ENCODE results near the gene MAEA. TPM values are rescaled to one million over a fixed set of nuclear protein-coding genes. Genes with fewer than 3 reads are reported as not detected.

The MAEA gene
- total and polyA plus RNA-seq, 4 donors, result 20.9 to 33.9 (median 29.8) TPM

DNA sequence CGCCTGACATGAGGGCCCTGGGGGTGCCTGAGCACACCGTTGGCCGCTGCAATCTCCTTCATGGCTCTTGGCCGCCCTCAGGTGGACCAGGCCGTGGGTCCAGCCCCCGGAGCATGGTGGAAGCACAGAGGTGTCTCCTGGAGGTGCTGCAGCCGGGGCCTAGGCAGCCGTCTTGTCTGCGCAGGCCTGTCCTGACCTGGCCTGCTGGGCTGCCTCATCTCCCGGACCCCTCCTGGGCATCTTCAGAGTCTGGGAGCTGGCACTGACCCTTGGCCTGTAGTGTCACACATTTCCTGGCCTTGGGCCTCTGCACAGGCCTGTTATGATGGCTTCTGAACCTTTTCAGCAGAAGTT, 78.2 kb downstream of the MAEA start (continued):
- no peak for TF ChIP-seq MAX (IDR thresholded peaks at IDR 0.05)

DNA sequence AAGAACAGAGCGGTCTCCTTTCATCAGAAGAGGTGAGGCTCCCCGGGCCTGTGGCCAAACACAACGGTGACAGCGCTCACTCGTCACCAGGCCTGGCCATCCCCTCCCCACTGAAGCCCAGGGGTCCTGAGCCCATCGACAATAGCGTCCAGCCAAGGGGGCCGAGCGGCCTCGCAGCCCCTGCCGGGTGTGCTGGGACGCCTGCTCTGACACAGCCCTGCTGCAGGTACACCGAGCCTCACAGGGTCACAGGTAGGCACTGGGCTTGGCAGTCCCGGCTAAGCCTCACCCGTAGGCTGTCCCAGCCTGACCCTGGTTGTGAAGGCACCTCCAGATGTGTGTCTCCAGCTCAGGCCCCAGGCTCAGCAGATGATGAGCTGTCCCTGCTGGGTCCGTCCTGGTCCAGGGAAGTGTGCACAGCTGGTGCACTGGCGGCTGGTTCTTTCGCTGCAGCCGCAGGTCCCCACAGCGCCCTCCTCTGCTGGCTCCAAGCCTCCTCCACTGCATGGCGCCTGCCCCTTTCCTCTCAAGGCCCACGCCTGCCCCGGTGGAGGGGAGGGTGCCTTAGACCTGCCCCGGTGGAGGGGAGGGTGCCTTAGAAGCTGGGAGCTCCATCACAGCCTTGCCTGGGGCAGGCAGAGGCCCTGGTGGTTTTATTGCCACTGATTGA, 78.9 kb downstream of the MAEA start:
- Histone ChIP-seq H3K9me3 (ENCODE audit: control insufficient read depth in 4 of 4, low read length in 3 of 4) (no peaks in the 10 kb centered on the region), H3K27ac (ENCODE audit: low read depth in 1 of 2, low read length in 2 of 2) (no peak overlapping the region), H3K9ac (ENCODE audit: low read depth in 1 of 2, low read length in 2 of 2) (no peak overlapping the region), H3K4me1 (ENCODE audit: control insufficient read depth in 4 of 4, insufficient read depth in 4 of 4, low read length in 3 of 4) (peaks cover 6 to 22% (median 9%) of the 10 kb centered on the region in 4 donors), H3K4me3 (ENCODE audit: low read depth in 1 of 3, low read length in 3 of 3) (no peak overlapping the region), H3K27me3 (ENCODE audit: control insufficient read depth in 4 of 4, insufficient read depth in 4 of 4, low read length in 3 of 4) (no peaks in the 10 kb centered on the region), H3K36me3 (ENCODE audit: control insufficient read depth in 4 of 4, insufficient read depth in 3 of 4, low read depth in 1 of 4, low read length in 3 of 4) (peaks cover 0 to 6% (median 3%) of the 10 kb centered on the region in 4 donors)
- 95% methylated on average over 24 of the region's 24 CpGs for WGBS
- no peak for DNase-seq (ENCODE audit: low spot score)
- no peak for TF ChIP-seq GABPA (IDR thresholded peaks at IDR 0.05 in 1 of 2, conservative IDR thresholded peaks at IDR 0.05 in 1 of 2)
- TF ChIP-seq SP1 (IDR thresholded peaks at IDR 0.05), result no peak
- no peak for TF ChIP-seq NR2F2 (IDR thresholded peaks at IDR 0.05)
- TF ChIP-seq YY1 (IDR thresholded peaks at IDR 0.05), result no peak
- no peak for TF ChIP-seq MAX (IDR thresholded peaks at IDR 0.05)
- no peak for TF ChIP-seq JUND (IDR thresholded peaks at IDR 0.05)
- TF ChIP-seq, protein P1, sequence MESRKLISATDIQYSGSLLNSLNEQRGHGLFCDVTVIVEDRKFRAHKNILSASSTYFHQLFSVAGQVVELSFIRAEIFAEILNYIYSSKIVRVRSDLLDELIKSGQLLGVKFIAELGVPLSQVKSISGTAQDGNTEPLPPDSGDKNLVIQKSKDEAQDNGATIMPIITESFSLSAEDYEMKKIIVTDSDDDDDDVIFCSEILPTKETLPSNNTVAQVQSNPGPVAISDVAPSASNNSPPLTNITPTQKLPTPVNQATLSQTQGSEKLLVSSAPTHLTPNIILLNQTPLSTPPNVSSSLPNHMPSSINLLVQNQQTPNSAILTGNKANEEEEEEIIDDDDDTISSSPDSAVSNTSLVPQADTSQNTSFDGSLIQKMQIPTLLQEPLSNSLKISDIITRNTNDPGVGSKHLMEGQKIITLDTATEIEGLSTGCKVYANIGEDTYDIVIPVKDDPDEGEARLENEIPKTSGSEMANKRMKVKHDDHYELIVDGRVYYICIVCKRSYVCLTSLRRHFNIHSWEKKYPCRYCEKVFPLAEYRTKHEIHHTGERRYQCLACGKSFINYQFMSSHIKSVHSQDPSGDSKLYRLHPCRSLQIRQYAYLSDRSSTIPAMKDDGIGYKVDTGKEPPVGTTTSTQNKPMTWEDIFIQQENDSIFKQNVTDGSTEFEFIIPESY (IDR thresholded peaks at IDR 0.05), result no peak
- TF ChIP-seq EGR1 (IDR thresholded peaks at IDR 0.05; ENCODE audit: low read depth in 2 of 2), result no peak
- TF ChIP-seq FOXA1 (IDR thresholded peaks at IDR 0.05), result no peak
- TF ChIP-seq, protein P2, sequence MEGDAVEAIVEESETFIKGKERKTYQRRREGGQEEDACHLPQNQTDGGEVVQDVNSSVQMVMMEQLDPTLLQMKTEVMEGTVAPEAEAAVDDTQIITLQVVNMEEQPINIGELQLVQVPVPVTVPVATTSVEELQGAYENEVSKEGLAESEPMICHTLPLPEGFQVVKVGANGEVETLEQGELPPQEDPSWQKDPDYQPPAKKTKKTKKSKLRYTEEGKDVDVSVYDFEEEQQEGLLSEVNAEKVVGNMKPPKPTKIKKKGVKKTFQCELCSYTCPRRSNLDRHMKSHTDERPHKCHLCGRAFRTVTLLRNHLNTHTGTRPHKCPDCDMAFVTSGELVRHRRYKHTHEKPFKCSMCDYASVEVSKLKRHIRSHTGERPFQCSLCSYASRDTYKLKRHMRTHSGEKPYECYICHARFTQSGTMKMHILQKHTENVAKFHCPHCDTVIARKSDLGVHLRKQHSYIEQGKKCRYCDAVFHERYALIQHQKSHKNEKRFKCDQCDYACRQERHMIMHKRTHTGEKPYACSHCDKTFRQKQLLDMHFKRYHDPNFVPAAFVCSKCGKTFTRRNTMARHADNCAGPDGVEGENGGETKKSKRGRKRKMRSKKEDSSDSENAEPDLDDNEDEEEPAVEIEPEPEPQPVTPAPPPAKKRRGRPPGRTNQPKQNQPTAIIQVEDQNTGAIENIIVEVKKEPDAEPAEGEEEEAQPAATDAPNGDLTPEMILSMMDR (IDR thresholded peaks at IDR 0.05; ENCODE audit: low read depth, low read length, missing input control), result no peak
- no peak for TF ChIP-seq RXRA (IDR thresholded peaks at IDR 0.05)
- TF ChIP-seq, protein P3, sequence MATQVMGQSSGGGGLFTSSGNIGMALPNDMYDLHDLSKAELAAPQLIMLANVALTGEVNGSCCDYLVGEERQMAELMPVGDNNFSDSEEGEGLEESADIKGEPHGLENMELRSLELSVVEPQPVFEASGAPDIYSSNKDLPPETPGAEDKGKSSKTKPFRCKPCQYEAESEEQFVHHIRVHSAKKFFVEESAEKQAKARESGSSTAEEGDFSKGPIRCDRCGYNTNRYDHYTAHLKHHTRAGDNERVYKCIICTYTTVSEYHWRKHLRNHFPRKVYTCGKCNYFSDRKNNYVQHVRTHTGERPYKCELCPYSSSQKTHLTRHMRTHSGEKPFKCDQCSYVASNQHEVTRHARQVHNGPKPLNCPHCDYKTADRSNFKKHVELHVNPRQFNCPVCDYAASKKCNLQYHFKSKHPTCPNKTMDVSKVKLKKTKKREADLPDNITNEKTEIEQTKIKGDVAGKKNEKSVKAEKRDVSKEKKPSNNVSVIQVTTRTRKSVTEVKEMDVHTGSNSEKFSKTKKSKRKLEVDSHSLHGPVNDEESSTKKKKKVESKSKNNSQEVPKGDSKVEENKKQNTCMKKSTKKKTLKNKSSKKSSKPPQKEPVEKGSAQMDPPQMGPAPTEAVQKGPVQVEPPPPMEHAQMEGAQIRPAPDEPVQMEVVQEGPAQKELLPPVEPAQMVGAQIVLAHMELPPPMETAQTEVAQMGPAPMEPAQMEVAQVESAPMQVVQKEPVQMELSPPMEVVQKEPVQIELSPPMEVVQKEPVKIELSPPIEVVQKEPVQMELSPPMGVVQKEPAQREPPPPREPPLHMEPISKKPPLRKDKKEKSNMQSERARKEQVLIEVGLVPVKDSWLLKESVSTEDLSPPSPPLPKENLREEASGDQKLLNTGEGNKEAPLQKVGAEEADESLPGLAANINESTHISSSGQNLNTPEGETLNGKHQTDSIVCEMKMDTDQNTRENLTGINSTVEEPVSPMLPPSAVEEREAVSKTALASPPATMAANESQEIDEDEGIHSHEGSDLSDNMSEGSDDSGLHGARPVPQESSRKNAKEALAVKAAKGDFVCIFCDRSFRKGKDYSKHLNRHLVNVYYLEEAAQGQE (IDR thresholded peaks at IDR 0.05), result no peak
- no peak for TF ChIP-seq HNF4A (conservative IDR thresholded peaks at IDR 0.05)
- no peak for TF ChIP-seq ATF3 (IDR thresholded peaks at IDR 0.05)
- no peak for TF ChIP-seq TAF1 (conservative IDR thresholded peaks at IDR 0.05)
- no peak for TF ChIP-seq FOXA2 (IDR thresholded peaks at IDR 0.05)
- TF ChIP-seq HNF4G (IDR thresholded peaks at IDR 0.05), result no peak

Data from liver (tissue), 9 donors.